IMR-90 (cell line): ENCODE data around the gene PHB1.

Experiments
- BHLHE40 ChIP-seq: fragments of 150-350 bp; IDR thresholded peaks from 2 replicates; pipeline ENCODE4 v1.6.1; 2016; ENCODE audit warnings: mild to moderate bottlenecking, low read depth, low read length
- CTCF ChIP-seq: conservative IDR thresholded peaks from 2 replicates; pipeline ENCODE4 v1.5.1; 2012; ENCODE audit warnings: mild to moderate bottlenecking, low read depth, low read length, improper control_type of control experiment
- MAZ ChIP-seq: IDR thresholded peaks from 2 replicates; pipeline ENCODE4 v1.6.1; 2012; ENCODE audit warnings: low read depth, mild to moderate bottlenecking, low read length, improper control_type of control experiment, moderate library complexity, borderline replicate concordance
- MXI1 ChIP-seq: IDR thresholded peaks from 2 replicates; pipeline ENCODE4 v1.6.1; 2012; ENCODE audit warnings: low read depth, mild to moderate bottlenecking, low read length, moderate library complexity, borderline replicate concordance
- POLR2A ChIP-seq: IDR thresholded peaks from 2 replicates; pipeline ENCODE4 v1.6.1; 2012; ENCODE audit warnings: mild to moderate bottlenecking, low read depth, low read length
- RAD21 ChIP-seq: IDR thresholded peaks from 2 replicates; pipeline ENCODE4 v1.6.1; 2012; ENCODE audit warnings: low read length, improper control_type of control experiment
- RFX5 ChIP-seq: IDR thresholded peaks from 2 replicates; pipeline ENCODE4 v1.8.0; 2012; ENCODE audit warnings: low read depth, mild to moderate bottlenecking, low read length, moderate library complexity

- TF ChIP-seq CTCF, result no peak
- TF ChIP-seq RFX5, result no peak
- no peak for TF ChIP-seq RAD21
- TF ChIP-seq POLR2A, result no peak
- no peak for TF ChIP-seq MXI1
- TF ChIP-seq MAZ, result no peak
- TF ChIP-seq BHLHE40, result no peak
Measured at GRCh38 chr17:49369760-49370159, 44.9 kb downstream of the PHB1 start.
